Ovary (tissue), 9 donors: Measurements from ENCODE around the gene DCN. TPM values are rescaled to one million over a fixed set of nuclear protein-coding genes. Genes with fewer than 3 reads are reported as not detected.

Source experiments
- DNase-seq, 5 donors: peaks; one replicate each; pipeline ENCODE4 v3.0.0-alpha.2; 2019 to 2020
- H3K27ac ChIP-seq, 2 donors: fragments of 200-600 bp; one replicate each; pipeline versions ENCODE4 v1.5.1 to v1.8.0; 2019 to 2022
- H3K27me3 ChIP-seq: fragments of 200-600 bp; one replicate; pipeline ENCODE4 v1.8.0; 2022
- H3K36me3 ChIP-seq: fragments of 200-600 bp; sonication (generic); one replicate; pipeline ENCODE4 v1.5.1; 2019
- H3K4me1 ChIP-seq: one replicate; pipeline ENCODE4 v1.8.1; 2013; ENCODE audit warnings: mild to moderate bottlenecking, moderate library complexity; ENCODE audit not compliant: insufficient read depth
- H3K4me3 ChIP-seq: fragments of 200-600 bp; sonication (generic); one replicate; pipeline ENCODE4 v1.5.1; 2017
- H3K9me3 ChIP-seq, 2 donors: fragments of 200-600 bp in 1 of 2; sonication (generic) in 1 of 2; one replicate each; pipeline versions ENCODE4 v1.5.1 to v1.8.1; 2013 to 2019; ENCODE audit warnings: mild to moderate bottlenecking in 1 of 2, moderate library complexity in 1 of 2
- CTCF ChIP-seq, 3 donors: fragments of 450-650 bp in 2 of 3; fragments of 200-600 bp in 1 of 3; IDR thresholded peaks; one replicate each; pipeline versions ENCODE4 v1.5.1 to v1.8.0; 2016 to 2022; ENCODE audit warnings: antibody characterized with exemption in 3 of 3, mild to moderate bottlenecking in 1 of 3
- EP300 ChIP-seq: sonication (generic); formaldehyde crosslinking; IDR thresholded peaks from one replicate; pipeline ENCODE4 v1.6.1; 2017; ENCODE audit warnings: antibody characterized with exemption
- POLR2A ChIP-seq: fragments of 450-650 bp; IDR thresholded peaks from one replicate; pipeline ENCODE4 v1.6.1; 2017; ENCODE audit warnings: antibody characterized with exemption, mild to moderate bottlenecking, moderate library complexity
- WGBS, 3 donors: extraction: QIAGEN DNeasy Blood & Tissue Kit in 1 of 3; methylation state at CpG; one replicate each; pipeline versions ENCODE4 v1.1.5 to v1.1.7; 2013 to 2017; 5-methylcytosine and 5-hydroxymethylcytosine counted together
- intact Hi-C, 4 donors: fragments of 100-400 bp; cut with DNase I; formaldehyde crosslinking; loops; one replicate each; pipeline versions ENCODE4 v1.11.0 to v1.15.1; 2022 to 2023
- polyA plus RNA-seq, 2 donors: library from polyadenylated mRNA; stranded (reverse); fragments of 200-250 nt in 1 of 2; fragments of 350-450 nt in 1 of 2; fragmentation: Illumina TruSeq in 1 of 2; extraction: RNeasy Lipid Tissue Mini Kit (QIAGEN cat#74804) in 1 of 2; gene quantifications; one replicate each; pipeline ENCODE4 v1.2.3, GENCODE V29; 2013 to 2014
- total RNA-seq, 7 donors: library from RNA; depleted of rRNA in 2 of 7; stranded (reverse); fragments of >200 nt in 2 of 7; fragmentation: NEBNext Ultra II Directional in 3 of 7; extraction: Animal tissue kit (Norgen Biotek cat#: 25700) in 3 of 7; gene quantifications; one replicate each; pipeline versions ENCODE4 v1.1.0 to v1.2.4, GENCODE V29; 2016 to 2023
- donor health status: DM: no; HTN: no; CAD: no; lungs with moderate emphysema.
- donor health status: DM: no; HTN: no; CAD: no.
- donor health status: Bipolar disorder and iron deficiency.
- donor health status: DM: yes; HTN: yes; CAD: no.
- donor health status: DM: no; HTN: no; CAD: no.
- donor health status: DM: yes; HTN: yes; CAD: no.

The DCN gene
- total and polyA plus RNA-seq, 9 donors: 1,911 to 5,778 (median 2,871) TPM

- no peaks in the 10 kb centered on the region for H3K9me3 ChIP-seq
- no peak for TF ChIP-seq EP300
- no peak for TF ChIP-seq POLR2A
- no peak for TF ChIP-seq CTCF (IDR thresholded peaks at IDR 0.05)
- no peak overlapping the region for H3K4me3 ChIP-seq
- no peak overlapping the region for H3K27ac ChIP-seq
- DNase-seq: no peak
- H3K36me3 ChIP-seq: no peaks in the 10 kb centered on the region
- H3K4me1 ChIP-seq: peaks cover 4% of the 10 kb centered on the region
- intact Hi-C loops: loop anchor here in 1 of 4 donors (10.0 kb wide), 1 partner anchor 56 kb away; no protein-coding TSS in a partner anchor
- no peaks in the 10 kb centered on the region for H3K27me3 ChIP-seq
Measured at GRCh38 chr12:91188778-91189177, 6.2 kb upstream of the DCN start.

DNA sequence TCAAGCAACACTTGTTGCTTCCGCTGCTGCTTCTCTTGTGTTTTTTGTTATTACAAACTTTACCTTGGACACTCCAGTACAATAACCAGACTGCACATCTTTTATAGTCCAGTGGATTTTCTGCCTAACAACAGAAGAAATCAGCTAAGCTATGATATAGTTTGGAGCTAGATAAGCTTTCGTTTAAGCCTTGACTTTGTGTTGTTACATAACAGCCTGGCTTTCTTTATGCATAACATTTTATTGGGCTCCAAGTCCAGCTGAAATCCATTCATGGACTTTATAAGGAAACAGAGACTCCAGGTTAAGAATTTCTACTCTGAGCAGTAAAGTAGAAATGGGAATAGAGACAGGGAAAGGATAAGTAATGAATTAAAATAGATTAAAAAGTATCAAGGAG, 3.5 kb upstream of the DCN start:
- no peak overlapping the region for H3K4me3 ChIP-seq
- peaks cover 2% of the 10 kb centered on the region for H3K4me1 ChIP-seq
- intact Hi-C loops: loop anchor here in 1 of 4 donors (10.0 kb wide), 1 partner anchor 59 kb away; no protein-coding TSS in a partner anchor
- H3K36me3 ChIP-seq: no peaks in the 10 kb centered on the region
- no peak for DNase-seq
- H3K9me3 ChIP-seq: no peaks in the 10 kb centered on the region
- 35 to 46% (median 44%) methylated on average over 2 of the region's 2 CpGs for WGBS, 3 donors
- no peaks in the 10 kb centered on the region for H3K27me3 ChIP-seq
- H3K27ac ChIP-seq: peak overlapping the region in 1 of 2 donors; percentile 68
- TF ChIP-seq POLR2A: no peak

- Histone ChIP-seq H3K4me3 (no peak overlapping the region), H3K4me1 (peaks cover 2% of the 10 kb centered on the region), H3K27ac (peak overlapping the region in 1 of 2 donors; percentile 68), H3K9me3 (no peaks in the 10 kb centered on the region), H3K36me3 (no peaks in the 10 kb centered on the region), H3K27me3 (no peaks in the 10 kb centered on the region)
- no peak for DNase-seq
- intact Hi-C loops: loop anchor here in 1 of 4 donors (10.0 kb wide), 1 partner anchor 59 kb away; no protein-coding TSS in a partner anchor
- TF ChIP-seq CTCF (IDR thresholded peaks at IDR 0.05): no peak
- WGBS, 3 donors: 61 to 73% (median 68%) methylated on average over 1 of the region's 1 CpG
Measured at GRCh38 chr12:91185421-91185820, 2.8 kb upstream of the DCN start.

- H3K36me3 ChIP-seq: no peaks in the 10 kb centered on the region
- no peak for DNase-seq
- peaks cover 2% of the 10 kb centered on the region for H3K4me1 ChIP-seq
- peak overlapping the region; percentile 50 for H3K4me3 ChIP-seq
- peak overlapping the region; percentile 63 to 89 for H3K27ac ChIP-seq
- WGBS, 3 donors: 17 to 22% (median 19%) methylated on average over 2 of the region's 2 CpGs
- no peak for TF ChIP-seq POLR2A
- intact Hi-C loops: loop anchor here in 3 of 4 donors (5.0 to 10.0 kb wide), 4 partner anchors 44 to 144 kb away; no protein-coding TSS in a partner anchor
- no peaks in the 10 kb centered on the region for H3K9me3 ChIP-seq
- H3K27me3 ChIP-seq: no peaks in the 10 kb centered on the region
Measured at GRCh38 chr12:91183551-91183950, 934 bp upstream of the DCN start.

DNA sequence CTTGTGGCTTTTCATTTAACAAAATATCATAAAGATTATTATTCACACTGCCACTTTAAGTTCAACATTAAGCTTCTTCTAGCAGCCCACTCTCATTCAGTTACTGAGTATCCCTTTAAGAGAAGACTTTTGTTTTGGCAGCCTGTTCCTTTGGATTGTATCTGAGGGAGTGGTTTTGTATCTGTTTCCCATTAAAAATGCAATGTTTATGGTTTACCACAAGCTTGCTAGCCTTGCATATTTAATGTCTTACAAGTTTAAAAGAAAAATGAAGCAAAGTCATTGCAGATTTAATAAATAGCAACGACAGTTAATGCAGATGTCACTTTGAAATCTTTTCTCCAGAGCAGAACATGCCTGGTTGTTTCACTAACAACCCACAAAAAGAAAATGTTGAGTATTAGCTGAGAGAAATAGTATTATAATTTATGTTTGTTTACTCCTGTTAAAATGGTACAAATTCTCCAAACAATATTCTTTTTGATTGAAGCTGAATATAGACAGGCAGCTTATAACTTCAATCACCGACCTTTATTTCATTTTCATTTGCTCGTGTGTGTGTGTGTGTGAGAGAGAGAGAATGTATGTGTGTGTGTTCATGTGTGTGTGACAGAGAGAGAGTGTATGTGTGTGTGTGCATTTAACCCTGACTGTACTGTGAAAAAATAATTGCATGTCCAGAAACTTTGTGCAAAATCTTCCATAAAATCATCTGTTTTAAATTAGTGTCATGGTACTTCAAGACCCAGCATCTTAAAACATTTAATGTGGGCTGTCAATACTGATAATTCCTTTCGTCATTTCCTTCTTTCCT, 1.8 kb downstream of the DCN start:
- DNase-seq: no peak
- TF ChIP-seq EP300: no peak
- TF ChIP-seq POLR2A: no peak
- peak in 1 of 3 donors; percentile 7 for TF ChIP-seq CTCF (IDR thresholded peaks at IDR 0.05)
- Histone ChIP-seq H3K36me3 (no peaks in the 10 kb centered on the region), H3K4me1 (peaks cover 2% of the 10 kb centered on the region), H3K9me3 (no peaks in the 10 kb centered on the region), H3K27ac (peak overlapping the region; percentile 41 to 89), H3K4me3 (peak overlapping the region; percentile 50), H3K27me3 (no peaks in the 10 kb centered on the region)
- WGBS, 3 donors: 3 to 5% (median 4%) methylated on average over 4 of the region's 4 CpGs
- intact Hi-C loops: loop anchor here in 3 of 4 donors (5.0 to 10.0 kb wide), 4 partner anchors 47 to 147 kb away; no protein-coding TSS in a partner anchor
